Tibial nerve (tissue), 4 donors: ENCODE measurements around the gene RFPL1. TPM values are rescaled to one million over a fixed set of nuclear protein-coding genes. Genes with fewer than 3 reads are reported as not detected.
A peak's percentile ranks its signal among the peaks of the same experiment; 100 is the strongest.

Source experiments
- DNase-seq, 2 donors: peaks; one replicate each; pipeline ENCODE4 v3.0.0-alpha.2; 2019; ENCODE audit warnings: low spot score in 2 of 2
- H3K27ac ChIP-seq, 4 donors: fragments of 200-600 bp; sonication (generic) in 3 of 4; one replicate each; pipeline ENCODE4 v1.5.1; 2017 to 2019; ENCODE audit warnings: mild to moderate bottlenecking in 1 of 4
- H3K27me3 ChIP-seq, 2 donors: fragments of 200-600 bp; sonication (generic) in 1 of 2; one replicate each; pipeline versions ENCODE4 v1.5.1 to v1.6.0; 2017 to 2019
- H3K36me3 ChIP-seq, 3 donors: fragments of 200-600 bp; sonication (generic); one replicate each; pipeline ENCODE4 v1.5.1; 2018 to 2019
- H3K4me1 ChIP-seq, 4 donors: fragments of 200-600 bp; sonication (generic) in 3 of 4; one replicate each; pipeline ENCODE4 v1.5.1; 2017 to 2019
- H3K4me3 ChIP-seq, 4 donors: fragments of 200-600 bp; sonication (generic) in 3 of 4; one replicate each; pipeline ENCODE4 v1.5.1; 2017 to 2019; ENCODE audit warnings: mild to moderate bottlenecking in 1 of 4, moderate library complexity in 1 of 4
- H3K9me3 ChIP-seq, 4 donors: fragments of 200-600 bp; sonication (generic) in 3 of 4; one replicate each; pipeline ENCODE4 v1.5.1; 2017 to 2019
- CTCF ChIP-seq, 5 experiments: fragments of 200-600 bp in 3 of 5; fragments of 450-650 bp in 2 of 5; sonication (generic) in 3 of 5; IDR thresholded peaks; one replicate each; pipeline ENCODE4 v1.5.1; 2016 to 2019; ENCODE audit warnings: antibody characterized with exemption in 5 of 5, mild to moderate bottlenecking in 3 of 5, moderate library complexity in 2 of 5
- EP300 ChIP-seq, 2 donors: sonication (generic); formaldehyde crosslinking; IDR thresholded peaks; one replicate each; pipeline ENCODE4 v1.6.1; 2017; ENCODE audit warnings: antibody characterized with exemption in 2 of 2, mild to moderate bottlenecking in 1 of 2
- POLR2A ChIP-seq, 2 donors: fragments of 450-650 bp; IDR thresholded peaks; one replicate each; pipeline ENCODE4 v1.6.1; 2017; ENCODE audit warnings: antibody characterized with exemption in 2 of 2, mild to moderate bottlenecking in 2 of 2, moderate library complexity in 2 of 2
- WGBS, 2 donors: methylation state at CpG; one replicate each; pipeline ENCODE4 v1.1.5; 2018; 5-methylcytosine and 5-hydroxymethylcytosine counted together
- total RNA-seq, 4 donors: library from RNA; depleted of rRNA; stranded (reverse); fragments of >200 nt; gene quantifications; one replicate each; pipeline ENCODE4 v1.1.0, GENCODE V29; 2016

The RFPL1 gene
- total RNA-seq, 4 donors from 2014 or later = not detected

GRCh38 chr22:29478326-29479276 lies 40.2 kb downstream of the RFPL1 start:
- Histone ChIP-seq H3K4me1 (peaks cover 0 to 45% (median 7%) of the 10 kb centered on the region in 4 donors), H3K36me3 (no peaks in the 10 kb centered on the region), H3K27me3 (peaks cover 4 to 90% of the 10 kb centered on the region in 2 donors), H3K4me3 (no peak overlapping the region), H3K27ac (no peak overlapping the region), H3K9me3 (no peaks in the 10 kb centered on the region)
- DNase-seq = no peak
- 8 to 11% methylated on average over 21 of the region's 21 CpGs for WGBS, 2 donors
- no peak for TF ChIP-seq CTCF (IDR thresholded peaks at IDR 0.05)
- TF ChIP-seq EP300 (IDR thresholded peaks at IDR 0.05) = no peak
- no peak for TF ChIP-seq POLR2A (IDR thresholded peaks at IDR 0.05)

GRCh38 chr22:29479417-29480261 lies 41.3 kb downstream of the RFPL1 start, which contains the start of gene NEFH:
Gene NEFH (plus strand): TSS chr22:29480218. CDS start chr22:29480263, 45 bp downstream.
- H3K36me3 ChIP-seq = peaks cover 0 to 4% (median 0%) of the 10 kb centered on the region in 3 donors
- TF ChIP-seq CTCF (IDR thresholded peaks at IDR 0.05) (no peak), POLR2A (IDR thresholded peaks at IDR 0.05) (no peak), EP300 (IDR thresholded peaks at IDR 0.05) (no peak)
- H3K9me3 ChIP-seq = no peaks in the 10 kb centered on the region
- H3K4me3 ChIP-seq = peak within 1 kb of the TSS in 3 of 4 donors; percentile 9 to 44 (median 21)
- 5 to 6% methylated on average over 36 to 41 of the region's 48 CpGs for whole genome bisulfite sequencing, 2 donors
- H3K27ac ChIP-seq = no peak within 1 kb of the TSS
- no peak for DNase-seq
- peaks cover 4 to 85% of the 10 kb centered on the region in 2 donors for H3K27me3 ChIP-seq
- peaks cover 0 to 45% (median 7%) of the 10 kb centered on the region in 4 donors for H3K4me1 ChIP-seq

- H3K9me3 ChIP-seq = no peaks in the 10 kb centered on the region
- peaks cover 4 to 79% of the 10 kb centered on the region in 2 donors for H3K27me3 ChIP-seq
- TF ChIP-seq EP300 (IDR thresholded peaks at IDR 0.05) = no peak
- no peak for TF ChIP-seq POLR2A (IDR thresholded peaks at IDR 0.05)
- no peak for TF ChIP-seq CTCF (IDR thresholded peaks at IDR 0.05)
- peaks cover 0 to 45% (median 7%) of the 10 kb centered on the region in 4 donors for H3K4me1 ChIP-seq
- peaks cover 0 to 10% (median 0%) of the 10 kb centered on the region in 3 donors for H3K36me3 ChIP-seq
- 3% methylated on average over 17 of the region's 39 CpGs; no CpG with 5 or more reads in 1 of the 2 donors for WGBS, 2 donors
- H3K27ac ChIP-seq = no peak overlapping the region
- H3K4me3 ChIP-seq = peak overlapping the region in 3 of 4 donors; percentile 9 to 44 (median 21)
- no peak for DNase-seq
These were observed 41.8 kb downstream of the RFPL1 start for GRCh38 chr22:29480262-29480511.

- peaks cover 0 to 45% (median 7%) of the 10 kb centered on the region in 4 donors for H3K4me1 ChIP-seq
- peak overlapping the region in 3 of 4 donors; percentile 9 to 44 (median 21) for H3K4me3 ChIP-seq
- peaks cover 0 to 15% (median 0%) of the 10 kb centered on the region in 3 donors for H3K36me3 ChIP-seq
- H3K27ac ChIP-seq = no peak overlapping the region
- H3K9me3 ChIP-seq = no peaks in the 10 kb centered on the region
- H3K27me3 ChIP-seq = peaks cover 4 to 75% of the 10 kb centered on the region in 2 donors
- DNase-seq = no peak
- TF ChIP-seq CTCF (IDR thresholded peaks at IDR 0.05) (peak in 1 of 5 experiments; percentile 9), EP300 (IDR thresholded peaks at IDR 0.05) (no peak)
- WGBS, 2 donors = 4 to 6% methylated on average over 31 to 41 of the region's 107 CpGs
These were observed 42.3 kb downstream of the RFPL1 start for GRCh38 chr22:29480512-29481264.
